NCI-H187 (cell line): ENCODE data around the gene ZC3HAV1.
"Not testable (repeated sequence)": the region's sequence is repeated elsewhere in the genome, so short reads cannot be mapped to it uniquely, and the experiment has no call there.

Experiments
- DNase-seq, 2 experiments: peaks; one replicate each; lab custom pipeline; 2025; lab: John Stamatoyannopoulos, UW

ZC3HAV1 gene

DNA sequence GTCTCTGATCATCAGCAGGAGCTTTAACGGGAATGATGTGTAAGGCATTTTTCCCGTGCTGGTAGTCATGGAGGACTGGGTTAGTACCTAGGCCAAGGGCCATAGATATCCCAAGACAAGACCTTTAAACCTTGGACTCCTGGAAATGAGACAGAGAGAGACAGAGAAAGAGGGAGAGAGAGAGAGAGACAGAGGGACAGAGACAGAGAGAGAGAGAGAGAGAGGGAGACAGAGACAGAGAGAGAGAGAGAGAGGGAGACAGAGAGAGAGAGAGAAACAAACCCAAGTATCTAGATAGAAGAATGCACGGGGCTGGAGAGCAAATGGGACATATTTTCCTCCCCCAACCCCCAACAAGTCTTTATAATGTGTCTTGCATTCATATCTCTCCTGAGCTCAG is 22.3 kb downstream of the ZC3HAV1 start:
- no peak for DNase-seq

DNA sequence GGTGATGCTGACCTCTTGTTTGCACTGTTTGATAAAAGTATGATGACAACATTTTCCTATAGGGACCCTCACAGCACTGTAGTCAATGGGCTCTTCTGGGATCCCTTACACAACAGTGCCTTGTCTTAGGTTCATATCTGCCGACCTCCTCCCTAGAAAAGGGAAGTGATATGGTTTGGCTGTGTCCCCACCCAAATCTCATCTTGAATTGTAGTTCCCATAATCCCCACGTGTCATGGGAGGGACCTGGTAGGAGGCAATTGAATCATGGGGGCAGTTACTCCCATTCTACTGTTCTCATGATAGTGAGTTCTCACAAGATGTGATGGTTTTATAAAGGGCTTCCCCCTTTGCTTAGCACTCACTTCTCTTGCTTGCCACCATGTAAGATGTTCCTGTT is 23.1 kb downstream of the ZC3HAV1 start:
- DNase-seq = no peak

DNA sequence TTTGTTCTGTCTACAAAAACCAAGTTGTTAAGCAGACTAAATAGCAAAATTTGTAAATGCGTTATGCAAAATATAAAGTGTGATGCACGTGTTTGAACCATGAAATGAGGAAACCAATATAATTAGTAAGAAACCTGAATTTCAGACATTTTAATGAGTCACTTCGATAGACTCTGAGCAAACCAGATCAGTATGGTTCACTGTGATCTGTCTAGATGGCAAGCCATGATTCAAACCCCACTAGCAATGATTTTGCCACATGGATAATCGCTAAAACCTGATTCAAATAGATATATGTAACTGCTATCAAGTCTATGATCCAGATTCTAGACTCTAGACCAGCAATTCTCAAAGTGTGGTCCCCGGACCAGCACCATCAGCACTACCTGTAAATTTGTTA is 24.8 kb downstream of the ZC3HAV1 start:
- no peak for DNase-seq

DNA sequence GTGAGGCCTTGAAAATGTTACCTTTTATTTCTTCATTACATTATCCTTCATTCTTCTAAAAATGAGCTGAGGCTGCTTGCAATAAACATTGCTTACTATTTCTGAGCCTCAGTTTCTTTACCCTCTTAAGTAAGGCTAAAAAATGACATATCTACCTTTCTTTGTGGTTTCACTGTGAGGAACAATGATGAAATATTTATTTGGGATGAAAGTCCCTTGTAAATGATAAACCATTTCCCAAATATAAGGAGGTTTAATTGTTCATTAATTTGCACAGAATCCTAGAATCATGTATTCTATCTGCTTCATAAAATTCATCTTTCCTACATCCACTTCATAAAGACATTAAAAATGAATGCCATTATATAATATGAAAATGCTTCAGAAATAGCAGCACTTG is 27.9 kb downstream of the ZC3HAV1 start:
- DNase-seq = no peak

DNA sequence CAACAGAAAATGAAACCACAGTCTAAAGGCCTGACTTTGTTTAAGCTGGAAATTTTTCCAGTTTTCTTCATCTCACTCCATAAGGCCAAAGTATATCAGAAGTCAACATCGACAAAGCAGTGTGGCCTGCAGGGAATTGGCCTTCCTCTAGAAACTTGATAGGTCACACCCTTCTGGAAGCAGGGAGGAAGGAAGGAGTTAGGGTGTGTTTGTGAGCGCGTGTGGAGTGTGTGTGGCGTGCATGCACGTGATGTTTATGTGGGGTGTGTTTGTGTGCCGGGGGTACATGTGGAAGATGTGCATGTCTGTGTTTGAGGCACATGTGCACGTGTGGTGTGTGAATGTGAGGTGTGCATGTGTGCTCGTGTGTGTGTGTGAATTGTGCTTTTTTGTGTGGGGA is 28.6 kb downstream of the ZC3HAV1 start:
- DNase-seq = no peak

DNA sequence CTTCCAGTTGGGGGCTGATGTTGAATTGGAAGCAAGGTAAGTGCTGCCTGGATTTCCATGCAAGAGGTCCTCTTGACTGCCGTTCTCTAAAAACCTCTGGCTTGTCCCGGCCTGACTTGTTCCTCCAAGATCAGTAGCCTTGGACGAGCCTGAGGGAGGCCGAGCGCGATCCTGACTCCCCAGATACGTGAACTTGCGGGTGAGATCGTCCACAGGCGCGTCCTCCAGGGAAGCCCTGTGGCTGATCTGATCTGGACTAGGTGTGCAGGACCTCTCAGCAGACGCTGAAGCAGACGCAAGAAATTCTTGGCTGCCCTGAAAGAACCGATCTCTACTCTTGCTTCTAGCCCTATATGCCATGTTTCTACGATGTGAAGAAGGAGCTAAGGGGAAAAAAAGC is 29.7 kb downstream of the ZC3HAV1 start:
- DNase-seq = no peak

DNA sequence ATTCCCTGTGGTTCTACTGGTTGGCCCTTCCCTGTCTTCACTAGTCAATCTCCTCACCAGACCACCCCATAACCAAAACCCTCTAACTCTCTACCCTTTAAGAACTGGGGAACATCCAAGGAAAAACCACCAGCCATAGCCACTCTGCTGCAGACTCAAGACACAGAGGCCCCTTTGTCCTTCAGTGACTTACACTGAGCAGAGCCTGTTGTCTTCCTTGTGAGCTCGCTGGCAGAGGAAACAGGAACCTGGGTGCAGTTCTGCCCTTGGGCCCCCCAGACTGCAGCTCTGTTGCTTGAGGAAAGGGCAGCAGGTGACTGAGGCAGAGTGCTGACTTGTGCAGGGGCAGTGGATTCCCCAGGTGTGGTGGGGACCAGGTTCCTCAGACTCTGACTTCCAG is 30.6 kb downstream of the ZC3HAV1 start:
- no peak for DNase-seq

DNA sequence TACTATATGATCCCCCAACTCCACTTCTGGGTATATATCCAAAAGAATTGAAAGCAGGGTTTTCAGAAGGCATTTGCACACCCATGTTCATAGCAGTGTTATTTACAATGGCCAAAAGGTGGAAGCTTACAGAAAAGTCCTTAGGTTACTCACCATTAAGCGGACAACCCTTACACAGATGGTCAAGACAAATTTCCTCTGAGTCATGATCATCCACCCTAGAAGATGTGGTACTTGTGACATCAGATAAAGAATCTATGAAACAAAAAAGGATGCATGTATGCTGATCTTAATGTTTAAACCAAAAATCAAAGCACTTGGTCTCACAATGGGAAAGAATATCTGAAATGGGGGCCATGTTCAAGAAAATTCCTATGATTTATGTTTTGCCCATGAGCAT is 31.1 kb downstream of the ZC3HAV1 start:
- no peak for DNase-seq

DNA sequence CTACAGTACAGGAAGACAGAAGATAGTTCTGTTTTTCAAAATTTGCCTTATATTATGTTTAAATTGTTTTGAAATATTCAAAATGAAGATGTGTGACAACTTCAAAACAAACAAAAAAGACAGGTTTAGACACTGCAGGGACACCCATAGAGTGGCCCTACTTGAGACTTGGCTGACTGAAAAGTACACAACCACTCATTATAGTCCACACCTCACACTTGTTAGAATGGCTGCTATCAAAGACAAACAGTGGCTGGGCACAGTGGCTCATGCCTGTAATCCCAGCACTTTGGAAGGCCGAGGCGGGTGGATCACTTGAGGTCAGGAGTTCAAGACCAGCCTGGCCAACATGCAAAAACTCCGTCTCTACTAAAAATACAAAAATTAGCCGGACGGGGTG is 31.8 kb downstream of the ZC3HAV1 start:
- not testable (repeated sequence) for DNase-seq

DNA sequence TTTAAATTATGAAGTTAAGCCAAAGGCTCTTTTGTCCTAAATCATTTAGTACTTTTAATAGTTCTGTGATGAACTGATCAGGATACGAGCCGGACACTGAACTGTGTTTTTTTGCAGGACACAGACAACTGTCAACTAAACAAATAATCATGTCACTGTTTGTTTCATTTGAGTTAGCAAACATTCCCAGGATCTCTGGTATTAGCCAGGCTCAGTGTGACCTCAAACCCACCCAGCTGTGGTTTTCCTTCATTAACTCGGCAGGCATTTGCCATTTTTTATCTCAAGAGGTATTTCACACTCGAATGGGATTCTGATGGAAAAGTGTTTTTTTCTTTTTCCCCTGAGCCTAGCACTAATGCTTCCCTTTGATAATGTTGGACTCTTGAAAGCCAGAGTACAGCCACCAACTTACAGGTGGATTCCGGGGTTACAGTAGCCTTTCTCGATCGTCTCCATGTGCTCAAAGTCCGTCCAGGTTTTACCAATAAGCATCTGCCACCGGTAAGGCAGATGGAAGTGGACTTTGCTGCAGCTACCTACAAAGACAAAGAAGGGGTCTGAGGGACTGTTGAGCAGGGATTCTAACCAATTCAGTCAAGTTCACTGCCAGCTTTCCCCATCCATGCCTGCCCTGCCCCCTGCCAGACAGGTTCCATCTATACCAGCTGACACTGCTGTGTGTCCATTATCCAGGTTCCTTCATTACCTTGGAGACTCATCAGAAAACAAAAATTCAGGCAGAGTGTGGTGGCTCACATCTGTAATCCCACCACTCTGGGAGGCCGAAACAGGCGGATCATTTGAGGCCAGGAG is 33.4 kb downstream of the ZC3HAV1 start:
- no peak for DNase-seq

DNA sequence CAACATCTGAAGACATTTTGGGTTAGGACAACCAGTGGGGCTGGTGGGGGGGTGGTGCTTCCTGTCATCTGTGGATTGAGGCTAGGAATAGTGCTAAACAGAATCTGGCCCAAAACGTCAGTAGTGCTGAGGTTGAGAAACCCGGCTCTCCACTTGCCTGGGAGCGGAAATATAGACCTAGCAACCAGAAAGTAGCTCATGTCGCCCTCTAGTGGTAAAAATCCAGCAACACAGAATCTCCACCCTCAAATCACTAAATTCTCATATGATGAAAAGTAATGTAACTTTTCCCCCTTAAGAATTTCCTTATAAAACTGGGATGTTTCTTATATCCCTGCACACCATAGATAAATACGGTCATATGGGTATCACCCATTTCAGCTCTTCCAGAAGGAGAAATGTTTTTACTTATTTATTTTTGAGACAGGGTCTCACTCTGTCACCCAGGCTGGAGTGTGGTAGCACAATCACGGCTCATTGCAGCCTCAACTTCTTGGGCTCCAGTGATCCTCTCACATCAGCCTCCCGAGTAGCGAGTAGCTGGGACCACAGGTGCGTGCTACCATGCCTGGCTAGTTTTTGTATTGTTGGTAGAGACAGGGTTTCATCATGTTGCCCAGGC is 34.4 kb downstream of the ZC3HAV1 start:
- DNase-seq = peak; percentile 28

DNA sequence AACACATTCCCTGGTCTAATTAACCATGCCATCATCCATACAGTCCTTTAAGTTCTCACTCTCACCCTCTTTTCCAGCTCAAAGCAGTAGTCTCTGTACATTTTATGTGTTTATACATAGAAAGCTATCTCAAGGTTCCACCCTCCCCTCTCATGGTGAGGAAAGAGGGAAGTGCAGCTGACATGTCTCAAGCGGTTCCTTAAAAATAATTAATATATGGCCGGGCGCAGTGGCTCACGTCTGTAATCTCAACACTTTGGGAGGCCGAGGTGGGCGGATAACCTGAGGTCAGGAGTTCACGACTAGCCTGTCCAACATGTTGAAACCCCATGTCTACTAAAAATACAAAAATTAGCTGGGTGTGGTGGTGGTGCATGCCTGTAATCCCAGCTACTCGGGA is 36.7 kb downstream of the ZC3HAV1 start:
- DNase-seq = no peak

DNA sequence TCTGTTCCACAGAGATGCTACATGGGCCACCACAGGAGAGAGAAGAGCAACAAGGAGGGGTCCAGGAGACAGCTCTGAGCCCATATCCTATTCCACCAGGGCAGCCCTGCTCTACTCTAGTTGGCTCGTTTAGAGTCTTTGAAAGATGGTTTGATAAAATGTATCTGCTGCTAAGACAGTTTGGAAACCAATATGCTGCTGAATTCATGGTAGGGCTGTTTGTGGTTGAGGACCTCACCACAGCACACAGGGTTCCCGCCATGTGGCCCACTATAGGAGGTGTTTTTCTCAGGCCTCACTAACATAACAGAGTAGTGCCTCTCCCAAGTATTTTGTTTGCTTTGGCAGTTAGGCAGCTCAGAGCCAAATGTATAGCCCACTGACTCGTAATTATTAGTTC is 37.8 kb downstream of the ZC3HAV1 start:
- no peak for DNase-seq

DNA sequence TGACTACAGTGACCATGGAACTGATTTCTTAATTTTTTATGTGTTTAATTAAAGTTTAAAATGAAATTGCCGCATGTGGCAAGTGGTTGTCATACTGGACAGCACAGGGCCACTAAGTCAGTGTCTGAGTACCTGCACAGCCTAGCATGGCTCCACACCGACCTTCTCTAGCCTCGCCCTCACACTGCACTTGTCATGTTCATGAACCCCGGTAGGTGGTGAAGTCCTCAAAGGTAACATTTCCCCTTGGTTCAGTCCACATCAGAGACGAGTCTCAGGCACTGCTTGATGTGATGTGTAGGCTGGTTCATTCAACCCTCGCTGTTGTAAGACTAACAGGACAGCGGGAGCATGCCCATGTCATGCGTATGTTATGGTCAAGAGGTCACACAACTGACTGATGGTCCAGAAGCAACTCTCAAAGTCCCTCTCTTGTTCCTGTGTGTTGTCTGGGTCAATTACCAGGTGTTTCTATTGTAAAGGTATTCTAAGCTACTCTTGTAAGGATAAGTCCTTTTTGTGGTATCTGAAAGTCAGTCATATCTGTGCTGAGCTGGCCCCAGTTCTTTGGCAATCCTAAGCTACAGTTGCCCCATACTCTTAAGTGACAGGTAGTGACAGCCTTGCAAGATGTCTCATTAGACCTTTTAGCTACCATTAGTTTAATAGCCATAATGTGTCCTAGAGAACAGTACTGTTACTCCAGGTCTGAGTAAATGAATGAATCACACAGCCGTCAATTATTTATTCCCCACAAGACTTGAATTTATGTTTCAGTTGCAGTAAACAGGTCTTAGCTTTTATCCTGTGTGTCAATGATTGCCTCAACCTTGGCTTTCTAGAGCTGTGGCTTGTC is 40.7 kb downstream of the ZC3HAV1 start:
- DNase-seq = no peak

DNA sequence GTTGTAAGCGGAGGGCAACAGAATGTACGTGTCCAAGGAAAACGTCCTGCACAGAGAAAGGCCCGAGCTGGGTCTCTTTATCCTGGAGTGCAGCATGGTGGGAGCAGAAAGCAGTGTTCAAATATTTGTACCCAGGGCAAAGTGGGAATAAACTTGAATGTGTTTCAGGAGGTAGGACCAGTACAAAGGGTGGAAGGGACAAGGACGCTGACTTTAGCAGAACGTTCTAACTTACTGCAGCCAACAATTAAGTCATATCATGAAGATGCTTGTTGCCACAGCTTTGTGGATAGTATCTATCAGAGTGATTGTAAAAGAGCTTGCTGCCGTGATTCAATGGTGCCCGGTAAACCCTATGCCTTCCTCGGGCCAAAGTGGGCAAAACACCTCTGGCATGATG is 43.2 kb downstream of the ZC3HAV1 start:
- DNase-seq = no peak

DNA sequence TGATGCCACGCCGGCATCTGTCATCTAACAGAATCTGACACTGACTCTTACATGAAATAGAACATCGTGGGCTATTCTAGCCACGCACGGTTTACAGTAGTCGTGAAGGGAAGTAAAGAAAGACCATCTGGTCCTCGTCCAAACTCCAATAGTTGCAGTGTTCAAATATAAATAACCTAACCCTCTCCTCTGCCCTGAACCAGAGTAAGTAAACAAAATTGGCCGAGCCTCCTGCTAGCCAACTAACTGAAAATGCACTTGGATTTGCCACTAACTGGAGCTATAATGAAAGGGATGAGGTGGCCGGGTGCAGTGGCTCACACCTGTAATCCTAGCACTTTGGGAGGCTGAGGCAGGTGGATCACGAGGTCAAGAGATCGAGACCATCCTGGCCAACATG is 44.2 kb downstream of the ZC3HAV1 start:
- no peak for DNase-seq

DNA sequence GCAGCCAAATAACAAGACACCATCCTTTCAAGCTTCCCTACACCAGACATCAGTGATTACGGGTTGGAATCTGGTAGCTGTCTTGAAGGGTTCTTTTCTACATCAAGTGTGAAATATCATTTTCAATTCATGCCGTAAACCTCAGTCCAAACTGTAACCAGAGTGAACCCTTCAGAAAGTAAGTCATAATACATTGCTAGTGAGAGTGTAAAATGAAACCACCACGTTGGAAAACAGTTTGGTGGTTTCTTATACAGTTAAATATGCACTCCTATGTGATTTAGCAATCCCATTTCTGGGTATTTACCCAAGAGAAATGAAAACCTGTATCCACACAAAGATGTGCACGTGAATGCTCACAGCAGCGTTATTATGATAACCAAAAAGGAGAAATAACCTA is 48.1 kb downstream of the ZC3HAV1 start:
- DNase-seq = no peak

DNA sequence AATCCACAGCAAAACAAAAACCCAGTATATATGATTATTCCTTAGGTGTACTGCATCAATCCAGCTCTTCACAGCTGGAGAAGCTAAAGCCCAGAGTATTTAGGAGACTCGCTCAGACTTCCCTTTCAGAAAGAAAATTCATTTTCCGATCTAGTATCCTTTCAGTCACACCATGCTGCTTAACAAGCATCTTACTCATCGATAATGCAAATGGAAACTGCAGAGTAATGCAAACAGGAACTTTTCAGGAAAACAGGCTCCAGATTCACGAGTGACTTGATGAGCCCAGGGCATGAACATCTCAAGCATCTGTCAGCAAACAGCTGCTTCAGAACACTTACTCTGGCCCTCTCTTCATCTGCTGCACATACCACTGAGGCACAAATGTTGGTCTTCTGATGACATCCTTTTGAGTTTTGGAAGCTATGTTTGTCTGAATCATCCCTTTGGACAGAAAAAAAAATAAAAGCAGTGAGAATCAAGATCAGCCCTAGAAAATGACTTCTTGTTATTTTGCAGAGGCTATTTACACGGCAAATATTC is 48.8 kb downstream of the ZC3HAV1 start:
- DNase-seq = no peak

DNA sequence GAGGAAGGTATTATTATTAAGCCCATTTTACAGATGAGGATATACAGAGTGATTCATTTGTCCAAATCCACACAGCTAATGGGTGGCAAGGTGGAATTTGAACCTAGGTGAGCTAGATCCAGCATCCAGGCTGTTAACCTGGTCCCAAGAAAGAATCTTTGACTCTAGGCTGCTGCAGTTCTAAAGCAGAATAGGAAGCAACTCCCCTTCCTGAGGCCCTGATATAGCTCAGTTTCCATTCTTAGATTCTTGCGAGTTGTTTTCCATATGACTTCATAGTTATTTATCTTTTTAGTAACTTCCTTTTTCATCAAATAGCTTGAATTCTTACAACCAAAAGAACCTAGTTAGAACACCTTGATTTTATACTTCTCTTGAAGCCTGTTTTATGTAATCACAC is 49.6 kb downstream of the ZC3HAV1 start:
- DNase-seq = no peak

DNA sequence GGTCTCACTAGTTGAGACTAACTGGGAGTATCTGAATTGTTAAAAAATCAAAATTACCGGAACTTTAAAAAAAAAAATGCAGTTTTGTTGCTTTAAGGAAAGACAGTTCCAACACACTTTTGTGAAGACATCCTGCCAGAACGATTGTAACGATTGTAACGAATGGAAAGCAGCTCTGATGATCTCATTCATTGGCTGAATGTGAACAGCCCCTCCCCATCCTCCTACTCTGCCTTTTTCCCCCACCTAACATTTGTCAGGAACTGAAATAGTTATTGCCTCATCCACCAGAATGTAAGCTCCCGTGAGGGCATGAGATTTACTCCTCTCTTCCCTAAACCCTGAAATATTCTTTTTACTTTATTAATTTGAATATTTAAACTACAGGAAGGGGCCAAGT is 50.6 kb downstream of the ZC3HAV1 start:
- DNase-seq = no peak

DNA sequence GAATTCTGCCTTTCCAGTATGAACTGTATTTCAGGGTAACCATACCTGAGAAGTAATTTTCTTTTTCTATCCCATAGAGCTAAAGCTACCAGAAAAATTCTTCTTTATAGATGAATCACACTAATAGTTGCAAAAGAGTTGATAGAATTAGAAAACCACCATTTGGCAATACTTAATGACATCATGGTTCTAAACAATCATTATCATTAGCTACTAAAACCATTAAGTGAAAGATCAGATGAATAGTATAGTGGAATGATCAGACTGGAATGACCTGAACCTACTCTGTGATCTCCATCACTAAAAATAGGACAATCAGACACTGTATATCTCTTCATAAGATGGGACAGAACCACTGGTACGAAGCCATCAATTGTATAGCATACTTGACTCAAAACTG is 53.8 kb downstream of the ZC3HAV1 start:
- DNase-seq = no peak

DNA sequence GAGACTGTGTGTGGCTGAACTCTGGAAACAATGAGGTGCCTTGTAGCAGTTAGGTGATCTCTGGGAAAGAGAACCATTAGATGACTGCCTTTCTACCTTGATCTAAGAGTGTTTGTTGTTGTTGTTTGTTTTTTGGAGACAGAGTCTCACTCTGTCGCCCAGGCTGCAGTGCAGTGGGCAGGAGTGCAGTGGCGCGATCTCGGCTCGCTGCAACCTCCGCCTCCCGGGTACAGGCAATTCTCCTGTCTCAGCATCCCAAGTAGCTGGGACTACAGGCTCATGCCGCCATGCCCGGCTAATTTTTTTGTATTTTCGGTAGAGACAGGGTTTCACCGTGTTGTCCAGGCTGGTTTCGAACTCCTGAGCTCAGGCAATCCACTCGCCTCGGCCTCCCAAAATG is 54.9 kb downstream of the ZC3HAV1 start:
- not testable (repeated sequence) for DNase-seq

DNA sequence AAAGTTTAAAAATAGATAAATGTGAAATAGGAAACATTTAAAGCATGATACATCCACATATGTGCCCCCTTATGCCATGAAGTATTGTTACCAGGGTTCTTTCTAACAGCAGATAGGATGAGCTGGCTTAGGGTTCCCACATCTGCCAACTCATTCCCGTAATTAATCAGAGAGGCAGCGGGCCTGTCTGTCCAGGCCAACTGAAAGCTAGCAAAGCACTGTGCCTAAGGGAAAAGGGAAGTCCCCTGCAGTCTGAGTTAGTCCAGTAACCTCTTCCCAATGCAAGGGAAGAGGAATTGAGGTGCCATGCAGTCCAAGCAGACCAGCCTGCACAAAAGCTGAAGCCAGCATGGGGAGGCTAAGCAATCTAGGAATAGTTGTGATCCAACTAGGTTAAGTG is 55.4 kb downstream of the ZC3HAV1 start:
- DNase-seq = no peak
